ENCODE results near the gene KIF1A. TPM values are rescaled to one million over a fixed set of nuclear protein-coding genes. Genes with fewer than 3 reads are reported as not detected.

KIF1A gene
- total and polyA plus RNA-seq, 2 experiments from 2014 or later: 16.1 to 16.5 TPM

DNA sequence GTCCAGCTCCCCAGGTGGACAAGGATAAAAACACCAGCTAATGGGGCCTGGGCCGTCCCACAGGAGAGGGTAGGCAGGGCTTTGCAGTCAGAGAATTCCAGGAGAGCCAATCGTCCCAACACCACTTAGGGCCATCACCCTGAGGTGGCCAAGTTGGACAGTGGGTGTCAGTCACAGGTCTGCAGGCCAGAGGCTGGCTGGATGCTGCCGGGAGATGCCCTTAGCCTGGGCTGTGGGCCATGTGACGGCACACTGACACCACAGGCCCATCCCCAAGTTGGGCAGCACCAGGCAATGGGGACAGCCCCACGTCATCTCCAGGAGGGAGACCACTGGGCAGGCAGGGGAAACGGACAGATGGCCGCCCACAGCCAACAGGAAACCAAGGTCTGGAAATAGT, 53.9 kb downstream of the KIF1A start:
- no peak overlapping the region for H3K4me2 ChIP-seq
- TF ChIP-seq, protein P1, sequence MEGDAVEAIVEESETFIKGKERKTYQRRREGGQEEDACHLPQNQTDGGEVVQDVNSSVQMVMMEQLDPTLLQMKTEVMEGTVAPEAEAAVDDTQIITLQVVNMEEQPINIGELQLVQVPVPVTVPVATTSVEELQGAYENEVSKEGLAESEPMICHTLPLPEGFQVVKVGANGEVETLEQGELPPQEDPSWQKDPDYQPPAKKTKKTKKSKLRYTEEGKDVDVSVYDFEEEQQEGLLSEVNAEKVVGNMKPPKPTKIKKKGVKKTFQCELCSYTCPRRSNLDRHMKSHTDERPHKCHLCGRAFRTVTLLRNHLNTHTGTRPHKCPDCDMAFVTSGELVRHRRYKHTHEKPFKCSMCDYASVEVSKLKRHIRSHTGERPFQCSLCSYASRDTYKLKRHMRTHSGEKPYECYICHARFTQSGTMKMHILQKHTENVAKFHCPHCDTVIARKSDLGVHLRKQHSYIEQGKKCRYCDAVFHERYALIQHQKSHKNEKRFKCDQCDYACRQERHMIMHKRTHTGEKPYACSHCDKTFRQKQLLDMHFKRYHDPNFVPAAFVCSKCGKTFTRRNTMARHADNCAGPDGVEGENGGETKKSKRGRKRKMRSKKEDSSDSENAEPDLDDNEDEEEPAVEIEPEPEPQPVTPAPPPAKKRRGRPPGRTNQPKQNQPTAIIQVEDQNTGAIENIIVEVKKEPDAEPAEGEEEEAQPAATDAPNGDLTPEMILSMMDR (IDR thresholded peaks at IDR 0.05; ENCODE audit: poor library complexity): no peak
- TF ChIP-seq EZH2phosphoT487 (IDR thresholded peaks at IDR 0.05; ENCODE audit: low read depth, severe bottlenecking, unreplicated experiment) (no peak), EZH2 (IDR thresholded peaks at IDR 0.05; ENCODE audit: borderline replicate concordance) (no peak)
- 89% methylated on average over 7 of the region's 7 CpGs for WGBS (ENCODE audit: low lambda C conversion rate, missing lambda C conversion rate)

GRCh38 chr2:240765007-240765406, 55.0 kb downstream of the KIF1A start:
- Histone ChIP-seq H3K4me1 (ENCODE audit: insufficient read depth) (no peaks in the 10 kb centered on the region), H3K27me3 (no peaks in the 10 kb centered on the region), H3K79me2 (no peaks in the 10 kb centered on the region), H3K9me3 (ENCODE audit: low read depth) (no peaks in the 10 kb centered on the region), H3K9me2 (replicated peaks; ENCODE audit: insufficient read depth) (no peaks in the 10 kb centered on the region), H4K20me1 (ENCODE audit: insufficient read depth, poor library complexity, severe bottlenecking) (no peaks in the 10 kb centered on the region), H3K36me3 (replicated peaks; ENCODE audit: insufficient read depth, low read depth) (no peaks in the 10 kb centered on the region), H3K27ac (no peak overlapping the region), H2AFZ (no peak overlapping the region), H3K4me3 (no peak overlapping the region), H3K4me2 (no peak overlapping the region)
- 88% methylated on average over 7 of the region's 7 CpGs for WGBS (ENCODE audit: low lambda C conversion rate, missing lambda C conversion rate)
- TF ChIP-seq, protein P1 (IDR thresholded peaks at IDR 0.05; ENCODE audit: poor library complexity): no peak
- no peak for TF ChIP-seq EZH2phosphoT487 (IDR thresholded peaks at IDR 0.05; ENCODE audit: low read depth, severe bottlenecking, unreplicated experiment)
- no peak for TF ChIP-seq EZH2 (IDR thresholded peaks at IDR 0.05; ENCODE audit: borderline replicate concordance)
- DNase-seq (ENCODE audit: low spot score): no peak

More for the DNA sequence above, 53.9 kb downstream of the KIF1A start:
- Histone ChIP-seq H4K20me1 (ENCODE audit: insufficient read depth, poor library complexity, severe bottlenecking) (no peaks in the 10 kb centered on the region), H3K27me3 (no peaks in the 10 kb centered on the region), H3K27ac (no peak overlapping the region), H3K4me3 (no peak overlapping the region), H3K9me3 (ENCODE audit: low read depth) (no peaks in the 10 kb centered on the region), H3K9me2 (replicated peaks; ENCODE audit: insufficient read depth) (no peaks in the 10 kb centered on the region), H3K4me1 (ENCODE audit: insufficient read depth) (no peaks in the 10 kb centered on the region), H2AFZ (no peak overlapping the region), H3K36me3 (replicated peaks; ENCODE audit: insufficient read depth, low read depth) (no peaks in the 10 kb centered on the region), H3K79me2 (no peaks in the 10 kb centered on the region)
- DNase-seq (ENCODE audit: low spot score): no peak

DNA sequence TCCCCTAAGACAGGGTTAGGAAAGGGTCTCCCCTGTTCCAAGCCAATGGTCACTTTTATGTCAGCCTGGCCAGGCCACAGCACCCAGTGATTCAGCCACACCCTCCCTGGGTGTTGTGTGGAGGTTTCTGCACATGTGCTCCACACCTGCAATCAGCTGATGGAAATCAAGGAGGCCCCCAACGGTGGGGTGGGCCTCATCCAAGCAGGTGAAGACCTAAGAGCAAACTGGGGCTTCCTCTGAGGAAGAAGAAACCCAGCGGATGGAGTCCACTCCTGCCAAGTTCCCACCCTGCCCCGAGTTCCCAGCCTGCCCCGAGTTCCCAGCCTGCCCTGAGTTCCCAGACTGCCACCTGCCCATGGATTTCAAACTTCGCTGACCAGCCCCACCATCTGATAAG, 55.4 kb downstream of the KIF1A start:
- no peaks in the 10 kb centered on the region for H3K9me3 ChIP-seq (ENCODE audit: low read depth)
- H3K9me2 ChIP-seq (replicated peaks; ENCODE audit: insufficient read depth): no peaks in the 10 kb centered on the region
- TF ChIP-seq EZH2 (IDR thresholded peaks at IDR 0.05; ENCODE audit: borderline replicate concordance): no peak
- TF ChIP-seq, protein P1 (IDR thresholded peaks at IDR 0.05; ENCODE audit: poor library complexity): no peak
- TF ChIP-seq EZH2phosphoT487 (IDR thresholded peaks at IDR 0.05; ENCODE audit: low read depth, severe bottlenecking, unreplicated experiment): no peak
- H3K79me2 ChIP-seq: no peaks in the 10 kb centered on the region
- no peaks in the 10 kb centered on the region for H3K36me3 ChIP-seq (replicated peaks; ENCODE audit: insufficient read depth, low read depth)
- no peak overlapping the region for H2AFZ ChIP-seq
- no peaks in the 10 kb centered on the region for H3K27me3 ChIP-seq
- H3K4me2 ChIP-seq: no peak overlapping the region
- H3K4me1 ChIP-seq (ENCODE audit: insufficient read depth): no peaks in the 10 kb centered on the region
- H3K4me3 ChIP-seq: no peak overlapping the region
- WGBS (ENCODE audit: low lambda C conversion rate, missing lambda C conversion rate): 88% methylated on average over 5 of the region's 5 CpGs
- no peak overlapping the region for H3K27ac ChIP-seq
- H4K20me1 ChIP-seq (ENCODE audit: insufficient read depth, poor library complexity, severe bottlenecking): no peaks in the 10 kb centered on the region
- DNase-seq (ENCODE audit: low spot score): no peak

DNA sequence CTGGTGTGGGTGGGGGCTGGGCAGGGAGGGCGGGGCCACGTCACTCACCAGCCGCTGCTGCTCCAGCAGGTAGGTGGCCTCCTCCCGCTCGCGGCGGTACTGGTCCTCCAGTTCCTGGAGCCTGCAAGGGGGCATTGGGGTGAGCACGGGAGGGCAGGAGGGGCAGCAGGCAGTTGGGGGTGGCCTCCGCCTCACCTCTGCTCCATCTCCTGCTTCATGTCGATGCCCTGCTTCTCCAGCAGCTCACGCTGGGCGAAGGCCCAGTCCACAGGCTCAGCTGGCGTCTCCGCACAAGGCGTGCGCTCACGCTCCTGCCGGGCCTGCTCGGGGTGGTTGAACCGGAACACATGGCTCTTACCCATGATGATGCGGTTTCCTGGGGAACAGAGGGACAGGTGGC, 57.0 kb downstream of the KIF1A start:
- H3K4me1 ChIP-seq (ENCODE audit: insufficient read depth): no peaks in the 10 kb centered on the region
- H3K36me3 ChIP-seq (replicated peaks; ENCODE audit: insufficient read depth, low read depth): no peaks in the 10 kb centered on the region
- no peak for DNase-seq (ENCODE audit: low spot score)
- no peak overlapping the region for H3K27ac ChIP-seq
- no peak overlapping the region for H3K4me3 ChIP-seq
- H3K4me2 ChIP-seq: no peak overlapping the region
- WGBS (ENCODE audit: low lambda C conversion rate, missing lambda C conversion rate): 89% methylated on average over 13 of the region's 21 CpGs
- H2AFZ ChIP-seq: no peak overlapping the region
- H4K20me1 ChIP-seq (ENCODE audit: insufficient read depth, poor library complexity, severe bottlenecking): no peaks in the 10 kb centered on the region
- no peaks in the 10 kb centered on the region for H3K9me3 ChIP-seq (ENCODE audit: low read depth)
- H3K79me2 ChIP-seq: no peaks in the 10 kb centered on the region
- H3K27me3 ChIP-seq: no peaks in the 10 kb centered on the region
- H3K9me2 ChIP-seq (replicated peaks; ENCODE audit: insufficient read depth): no peaks in the 10 kb centered on the region
- TF ChIP-seq EZH2phosphoT487 (IDR thresholded peaks at IDR 0.05; ENCODE audit: low read depth, severe bottlenecking, unreplicated experiment) (no peak), EZH2 (IDR thresholded peaks at IDR 0.05; ENCODE audit: borderline replicate concordance) (no peak)
- TF ChIP-seq, protein P1 (IDR thresholded peaks at IDR 0.05; ENCODE audit: poor library complexity): no peak

Data from hepatocyte (in vitro differentiated cells).